Retinal pigment epithelial cell (primary cell): ENCODE data around the gene TCN1.

Source experiments
- DNase-seq: peaks from one replicate; pipeline ENCODE4 v3.0.0-alpha.2; 2010; ENCODE audit warnings: low read depth
- H3K4me3 ChIP-seq: 2 replicates; pipeline ENCODE4 v1.5.1; 2011; ENCODE audit warnings: mild to moderate bottlenecking, low read length, control low read depth, moderate library complexity
- TF ChIP-seq, protein P1 (sequence below): conservative IDR thresholded peaks from 2 replicates; pipeline ENCODE4 v1.5.1; 2011; ENCODE audit warnings: low read depth, low read length, control low read depth, inconsistent platforms

The TCN1 gene

DNA sequence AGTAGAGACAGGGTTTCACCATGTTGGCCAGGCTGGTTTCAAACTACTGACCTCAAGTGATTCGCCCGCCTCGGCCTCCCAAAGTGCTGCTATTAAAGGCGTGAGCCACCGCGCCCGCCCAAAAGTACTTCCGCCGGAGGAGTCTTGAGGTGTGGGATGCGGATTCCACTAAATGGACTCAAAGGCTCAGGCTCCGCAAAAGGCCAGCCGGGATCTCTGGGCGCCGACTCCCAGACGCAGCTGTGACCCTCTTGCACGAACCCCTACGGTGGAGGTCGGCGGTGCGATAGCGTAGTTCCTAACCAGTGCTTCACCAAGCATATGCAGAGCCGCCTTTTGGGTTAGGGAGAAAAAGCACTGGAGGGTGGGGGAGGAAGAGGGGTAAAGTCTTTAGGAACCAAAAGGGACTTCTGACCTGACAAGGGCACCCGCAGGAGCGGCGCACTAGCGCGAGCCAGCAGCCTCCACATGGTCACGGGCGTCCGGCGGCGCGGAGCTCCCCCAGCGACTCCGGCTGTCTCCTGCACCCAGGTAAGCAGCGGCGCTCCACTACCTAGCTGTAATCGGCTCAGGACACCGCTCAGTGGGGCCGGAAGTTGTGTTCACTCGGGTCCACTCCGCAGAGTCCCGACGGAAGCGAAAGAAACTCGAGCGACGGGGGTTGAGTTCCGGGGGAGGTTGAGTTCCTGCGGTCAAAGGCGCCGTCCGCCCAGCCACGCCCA is 55.9 kb downstream of the TCN1 start, which contains the start of gene MRPL16:
MRPL16 (minus strand) TSS at position 590 of the 722 bp plus-strand sequence; CDS start at position 470, 120 bp downstream.
- DNase-seq: peak; percentile 64
- peak within 1 kb of the TSS; percentile 92 for H3K4me3 ChIP-seq
- TF ChIP-seq, protein P1, sequence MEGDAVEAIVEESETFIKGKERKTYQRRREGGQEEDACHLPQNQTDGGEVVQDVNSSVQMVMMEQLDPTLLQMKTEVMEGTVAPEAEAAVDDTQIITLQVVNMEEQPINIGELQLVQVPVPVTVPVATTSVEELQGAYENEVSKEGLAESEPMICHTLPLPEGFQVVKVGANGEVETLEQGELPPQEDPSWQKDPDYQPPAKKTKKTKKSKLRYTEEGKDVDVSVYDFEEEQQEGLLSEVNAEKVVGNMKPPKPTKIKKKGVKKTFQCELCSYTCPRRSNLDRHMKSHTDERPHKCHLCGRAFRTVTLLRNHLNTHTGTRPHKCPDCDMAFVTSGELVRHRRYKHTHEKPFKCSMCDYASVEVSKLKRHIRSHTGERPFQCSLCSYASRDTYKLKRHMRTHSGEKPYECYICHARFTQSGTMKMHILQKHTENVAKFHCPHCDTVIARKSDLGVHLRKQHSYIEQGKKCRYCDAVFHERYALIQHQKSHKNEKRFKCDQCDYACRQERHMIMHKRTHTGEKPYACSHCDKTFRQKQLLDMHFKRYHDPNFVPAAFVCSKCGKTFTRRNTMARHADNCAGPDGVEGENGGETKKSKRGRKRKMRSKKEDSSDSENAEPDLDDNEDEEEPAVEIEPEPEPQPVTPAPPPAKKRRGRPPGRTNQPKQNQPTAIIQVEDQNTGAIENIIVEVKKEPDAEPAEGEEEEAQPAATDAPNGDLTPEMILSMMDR: peak; percentile 24

GRCh38 chr11:59807047-59807610 is 59.2 kb downstream of the TCN1 start:
- no peak for DNase-seq
- TF ChIP-seq, protein P1: no peak
- no peak overlapping the region for H3K4me3 ChIP-seq

- no peak for DNase-seq
- H3K4me3 ChIP-seq: no peak overlapping the region
- TF ChIP-seq, protein P1: no peak
Measured at GRCh38 chr11:59804061-59804460, 62.2 kb downstream of the TCN1 start.
